DND-41 (cell line): ENCODE data around the gene SZRD1.

Experiments
- EZH2 ChIP-seq: IDR thresholded peaks from 3 replicates; pipeline ENCODE4 v1.6.1; 2012; ENCODE audit warnings: borderline replicate concordance, low read depth, mild to moderate bottlenecking, moderate library complexity, low read length, inconsistent platforms; ENCODE audit not compliant: severe bottlenecking
- TF ChIP-seq, protein P1 (sequence below): IDR thresholded peaks from 2 replicates; pipeline ENCODE4 v1.5.1; 2012; ENCODE audit warnings: borderline replicate concordance, low read length, moderate library complexity, mild to moderate bottlenecking; ENCODE audit not compliant: poor library complexity, severe bottlenecking; ENCODE audit errors: extremely low read depth

DNA sequence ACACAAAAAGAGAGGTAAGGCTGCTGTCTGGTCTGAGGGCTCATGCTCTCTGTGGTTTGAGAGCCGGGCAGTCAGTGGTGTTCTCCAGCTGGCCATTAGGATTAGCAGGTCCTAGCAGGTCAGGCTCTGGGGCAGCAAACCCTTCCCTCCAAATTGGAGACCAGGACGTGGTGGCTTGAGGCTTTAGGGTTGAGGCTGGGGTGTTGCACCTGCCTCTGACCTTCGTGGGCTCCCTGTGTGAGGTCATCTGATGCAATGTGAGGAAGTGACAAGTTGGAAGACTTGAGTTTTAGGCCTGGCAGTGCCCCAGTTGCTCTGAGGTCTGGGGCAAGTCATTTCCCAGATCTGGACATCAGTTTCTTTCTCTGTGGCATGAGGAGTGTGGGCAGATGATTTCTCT, 24.4 kb downstream of the SZRD1 start:
- TF ChIP-seq, protein P1, sequence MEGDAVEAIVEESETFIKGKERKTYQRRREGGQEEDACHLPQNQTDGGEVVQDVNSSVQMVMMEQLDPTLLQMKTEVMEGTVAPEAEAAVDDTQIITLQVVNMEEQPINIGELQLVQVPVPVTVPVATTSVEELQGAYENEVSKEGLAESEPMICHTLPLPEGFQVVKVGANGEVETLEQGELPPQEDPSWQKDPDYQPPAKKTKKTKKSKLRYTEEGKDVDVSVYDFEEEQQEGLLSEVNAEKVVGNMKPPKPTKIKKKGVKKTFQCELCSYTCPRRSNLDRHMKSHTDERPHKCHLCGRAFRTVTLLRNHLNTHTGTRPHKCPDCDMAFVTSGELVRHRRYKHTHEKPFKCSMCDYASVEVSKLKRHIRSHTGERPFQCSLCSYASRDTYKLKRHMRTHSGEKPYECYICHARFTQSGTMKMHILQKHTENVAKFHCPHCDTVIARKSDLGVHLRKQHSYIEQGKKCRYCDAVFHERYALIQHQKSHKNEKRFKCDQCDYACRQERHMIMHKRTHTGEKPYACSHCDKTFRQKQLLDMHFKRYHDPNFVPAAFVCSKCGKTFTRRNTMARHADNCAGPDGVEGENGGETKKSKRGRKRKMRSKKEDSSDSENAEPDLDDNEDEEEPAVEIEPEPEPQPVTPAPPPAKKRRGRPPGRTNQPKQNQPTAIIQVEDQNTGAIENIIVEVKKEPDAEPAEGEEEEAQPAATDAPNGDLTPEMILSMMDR, result no peak
- TF ChIP-seq EZH2, result no peak
